Neuron (in vitro differentiated cells): Measurements from ENCODE around the gene PARD3.

ENCODE experiments used
- H2AFZ ChIP-seq: one replicate; pipeline ENCODE4 v1.6.1; 2013; ENCODE audit warnings: low read depth, mild to moderate bottlenecking, inconsistent platforms, low read length, moderate library complexity
- H3K27me3 ChIP-seq: one replicate; pipeline ENCODE4 v1.6.1; 2013; ENCODE audit warnings: low read length; ENCODE audit not compliant: insufficient read depth
- H3K36me3 ChIP-seq: one replicate; pipeline ENCODE4 v1.6.1; 2013; ENCODE audit warnings: low read length; ENCODE audit not compliant: insufficient read depth
- H3K4me1 ChIP-seq: one replicate; pipeline ENCODE4 v1.6.1; 2013; ENCODE audit warnings: low read length; ENCODE audit not compliant: insufficient read depth
- H3K4me3 ChIP-seq: 2 replicates; pipeline ENCODE4 v1.5.1; 2013; ENCODE audit warnings: mild to moderate bottlenecking, low read length, moderate library complexity
- H3K9me3 ChIP-seq: one replicate; pipeline ENCODE4 v1.6.1; 2013; ENCODE audit warnings: low read length

PARD3 gene

DNA sequence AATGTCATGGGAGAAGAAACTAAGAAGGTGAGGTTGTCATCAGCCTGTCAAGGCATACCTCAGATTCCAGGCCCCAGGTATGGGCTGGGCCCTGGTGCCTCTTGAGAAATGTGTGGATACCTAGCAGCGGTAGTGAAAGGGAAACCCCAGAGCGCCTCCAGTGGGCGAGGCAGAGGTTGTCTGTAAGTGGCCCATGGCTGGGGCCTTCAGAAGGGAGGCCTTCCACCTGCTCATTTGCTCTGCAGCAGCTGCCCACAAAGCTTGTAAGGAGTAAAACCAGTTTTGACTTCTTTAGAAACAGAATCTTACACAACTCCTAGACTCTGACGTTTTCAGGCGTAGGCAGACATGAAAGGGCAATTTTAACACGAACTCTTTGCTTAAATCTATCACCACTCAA, 509.9 kb downstream of the PARD3 start:
- peaks cover 4% of the 10 kb centered on the region for H3K36me3 ChIP-seq
- H3K4me3 ChIP-seq: no peak overlapping the region
- H2AFZ ChIP-seq: no peak overlapping the region
- H3K27me3 ChIP-seq: no peaks in the 10 kb centered on the region
- H3K4me1 ChIP-seq: peaks cover 1% of the 10 kb centered on the region
- H3K9me3 ChIP-seq: no peaks in the 10 kb centered on the region

DNA sequence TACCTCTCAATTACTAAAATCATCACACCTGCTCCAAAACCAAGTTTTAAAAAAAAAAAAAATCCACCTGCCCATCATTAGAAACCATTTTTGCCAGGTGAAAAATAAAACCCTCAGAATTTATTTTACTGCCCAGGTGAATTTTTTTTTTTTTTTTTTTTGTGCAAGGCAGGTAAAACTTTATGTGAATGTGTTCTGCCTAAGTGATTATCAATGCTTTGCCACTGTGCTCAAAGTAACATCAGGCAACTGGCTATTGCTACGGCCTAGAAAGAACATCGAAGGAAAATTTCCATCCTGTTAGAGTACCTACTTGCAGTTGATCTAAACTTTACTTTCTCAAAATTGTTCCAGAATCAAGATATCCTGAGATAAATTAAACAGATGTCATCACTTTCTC, 512.1 kb downstream of the PARD3 start:
- Histone ChIP-seq H3K4me3 (no peak overlapping the region), H2AFZ (no peak overlapping the region), H3K4me1 (peaks cover 10% of the 10 kb centered on the region), H3K9me3 (no peaks in the 10 kb centered on the region), H3K36me3 (peaks cover 4% of the 10 kb centered on the region), H3K27me3 (no peaks in the 10 kb centered on the region)

DNA sequence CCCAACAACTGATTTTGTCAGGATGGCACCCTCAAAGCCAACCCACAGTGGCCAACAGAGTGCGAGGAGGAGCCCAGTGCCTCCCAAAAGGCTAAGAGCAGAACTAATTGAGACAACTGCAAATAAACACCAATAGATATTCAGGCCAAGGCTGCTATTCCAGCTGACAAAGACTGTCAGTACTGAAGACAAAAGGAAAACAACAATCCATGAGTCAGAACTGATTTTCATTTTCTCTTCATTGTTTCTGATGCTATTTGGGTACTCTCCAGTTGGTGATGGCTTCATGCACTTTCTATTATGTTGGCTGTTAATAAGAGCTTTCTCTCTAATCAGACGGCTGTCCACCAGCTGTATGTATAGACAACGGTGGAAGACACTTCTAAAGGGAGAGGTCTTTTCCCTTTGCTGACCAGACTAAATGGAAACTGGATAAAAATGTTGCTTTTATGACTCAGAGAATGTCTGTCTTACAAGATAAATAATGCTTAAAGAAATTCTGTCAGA, 515.9 kb downstream of the PARD3 start:
- H3K27me3 ChIP-seq: no peaks in the 10 kb centered on the region
- H3K4me1 ChIP-seq: peaks cover 10% of the 10 kb centered on the region
- no peaks in the 10 kb centered on the region for H3K9me3 ChIP-seq
- H3K36me3 ChIP-seq: peaks cover 4% of the 10 kb centered on the region
- H3K4me3 ChIP-seq: no peak overlapping the region
- no peak overlapping the region for H2AFZ ChIP-seq

DNA sequence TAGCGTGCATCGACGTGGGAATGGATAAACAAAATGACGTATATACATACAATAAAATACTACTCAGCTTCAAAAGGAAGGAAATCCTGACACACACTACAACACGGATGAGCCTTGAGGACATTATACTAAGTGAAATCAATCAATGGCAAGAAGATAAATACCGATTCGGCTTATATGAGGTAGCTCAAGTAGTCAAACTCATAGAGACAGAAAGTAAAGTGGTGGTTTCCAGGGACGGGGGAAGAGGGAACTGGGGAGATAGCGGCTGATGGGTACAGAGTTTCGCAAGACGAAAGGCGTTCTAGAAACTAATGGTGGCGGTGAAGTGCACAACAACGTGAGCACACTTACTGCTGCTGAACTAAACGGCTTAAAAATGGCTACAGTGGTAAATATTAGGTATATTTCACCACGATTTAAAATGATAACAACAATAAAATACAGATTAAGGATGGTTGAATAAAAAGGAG, 516.7 kb downstream of the PARD3 start:
- H2AFZ ChIP-seq: no peak overlapping the region
- peaks cover 16% of the 10 kb centered on the region for H3K4me1 ChIP-seq
- peaks cover 4% of the 10 kb centered on the region for H3K36me3 ChIP-seq
- no peak overlapping the region for H3K4me3 ChIP-seq
- H3K9me3 ChIP-seq: no peaks in the 10 kb centered on the region
- no peaks in the 10 kb centered on the region for H3K27me3 ChIP-seq

DNA sequence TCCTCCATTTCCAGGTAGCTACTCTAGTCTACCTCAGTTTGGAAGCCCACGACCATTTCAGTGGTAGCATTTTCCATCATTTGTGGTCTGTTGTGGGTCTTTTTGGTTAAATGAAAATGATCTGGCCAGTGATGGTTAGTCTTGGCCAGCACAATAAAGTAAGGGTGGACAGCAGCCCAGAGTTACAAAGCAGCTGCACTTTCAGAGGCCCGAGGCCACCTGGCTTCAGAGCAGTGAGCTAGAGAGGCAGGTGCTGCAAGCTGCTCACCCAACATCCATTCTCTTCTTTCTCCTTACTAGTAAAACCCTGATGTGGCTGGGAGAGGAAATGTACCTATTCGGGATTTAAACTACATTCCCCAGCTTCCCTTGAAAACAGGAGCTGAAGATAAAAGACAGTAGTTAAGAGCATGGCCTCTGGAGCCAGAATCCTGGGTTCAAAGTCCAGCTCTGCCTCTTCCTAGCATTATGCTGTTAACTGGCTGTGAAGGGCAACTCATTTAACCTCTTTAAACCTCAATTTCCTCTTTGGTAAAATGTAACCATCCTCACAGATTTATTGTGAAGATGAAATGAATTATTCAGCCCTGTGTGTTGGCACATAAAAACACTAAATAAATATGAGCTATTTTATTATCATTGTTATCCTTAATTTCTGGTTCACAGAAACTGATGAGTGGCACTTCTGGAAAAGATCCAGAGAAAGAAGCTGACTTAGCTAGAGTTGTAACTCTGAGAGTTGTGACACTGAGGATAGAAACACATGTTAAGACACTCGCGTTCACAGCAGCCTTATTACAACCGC, 517.4 kb downstream of the PARD3 start:
- H3K9me3 ChIP-seq: no peaks in the 10 kb centered on the region
- H2AFZ ChIP-seq: no peak overlapping the region
- no peak overlapping the region for H3K4me3 ChIP-seq
- H3K4me1 ChIP-seq: peaks cover 17% of the 10 kb centered on the region
- H3K36me3 ChIP-seq: peaks cover 4% of the 10 kb centered on the region
- H3K27me3 ChIP-seq: no peaks in the 10 kb centered on the region

DNA sequence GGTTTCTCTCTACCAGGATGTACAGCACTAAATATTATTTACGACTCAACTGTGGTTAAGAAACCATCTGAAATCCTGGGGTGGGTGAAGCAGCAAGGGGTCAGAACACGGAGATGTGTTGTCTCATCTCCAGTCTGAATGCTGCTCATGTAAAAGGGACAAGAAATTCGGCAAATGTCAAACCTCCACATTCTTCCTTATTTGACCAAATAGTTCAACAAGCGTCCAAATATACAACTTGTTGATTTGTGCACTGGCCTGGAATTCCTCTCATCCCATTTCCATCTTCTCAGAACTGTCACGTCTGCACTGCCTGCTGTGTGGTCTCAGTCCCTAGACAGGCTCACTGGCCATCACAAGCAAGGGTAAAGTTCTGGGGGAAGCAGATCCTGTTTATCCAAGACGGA, 520.0 kb downstream of the PARD3 start:
- H2AFZ ChIP-seq: no peak overlapping the region
- no peaks in the 10 kb centered on the region for H3K9me3 ChIP-seq
- no peak overlapping the region for H3K4me3 ChIP-seq

DNA sequence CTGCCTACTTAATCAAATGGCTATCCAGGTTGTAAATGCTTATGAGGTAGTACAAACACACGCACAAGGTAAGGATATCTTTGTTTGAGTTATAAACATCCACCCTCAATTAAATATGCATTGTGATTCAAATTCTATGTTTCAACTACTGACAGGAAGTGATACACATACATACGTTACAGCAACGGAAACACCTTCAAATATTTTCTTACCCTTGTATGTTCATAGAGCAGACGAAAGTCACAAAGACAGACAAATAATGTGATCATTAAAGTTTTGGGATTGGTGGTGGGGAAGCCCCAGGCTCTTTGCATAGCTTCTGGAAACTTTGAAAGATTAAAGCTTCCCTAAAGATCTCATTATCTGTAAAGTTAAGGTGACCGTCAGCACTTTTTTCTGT, 521.0 kb downstream of the PARD3 start:
- Histone ChIP-seq H3K9me3 (no peaks in the 10 kb centered on the region), H3K4me3 (no peak overlapping the region), H3K4me1 (peaks cover 20% of the 10 kb centered on the region), H3K27me3 (no peaks in the 10 kb centered on the region), H3K36me3 (no peaks in the 10 kb centered on the region), H2AFZ (no peak overlapping the region)

More for the DNA sequence above, 520.0 kb downstream of the PARD3 start:
- H3K4me1 ChIP-seq: peaks cover 25% of the 10 kb centered on the region
- no peaks in the 10 kb centered on the region for H3K27me3 ChIP-seq
- H3K36me3 ChIP-seq: no peaks in the 10 kb centered on the region

DNA sequence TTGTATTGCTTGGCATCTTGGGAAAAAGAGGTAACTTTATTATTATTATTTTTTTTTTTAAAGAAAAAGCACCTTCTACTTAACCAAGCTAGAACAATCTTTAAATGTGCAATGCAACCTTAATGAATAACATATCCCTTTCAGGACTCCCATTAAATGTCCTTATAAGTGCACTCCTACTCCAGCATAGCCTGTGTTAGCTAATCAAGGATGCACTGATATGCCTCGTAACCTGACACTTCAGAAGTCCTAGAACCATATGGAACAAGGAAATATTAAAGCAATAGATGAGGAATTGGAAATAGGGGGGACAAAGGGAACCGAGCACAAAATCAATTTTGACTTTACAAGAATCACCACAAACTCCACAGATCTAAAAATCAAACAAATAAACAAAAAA, 522.4 kb downstream of the PARD3 start:
- Histone ChIP-seq H3K36me3 (no peaks in the 10 kb centered on the region), H3K9me3 (no peaks in the 10 kb centered on the region), H3K4me1 (peaks cover 15% of the 10 kb centered on the region), H2AFZ (no peak overlapping the region), H3K27me3 (no peaks in the 10 kb centered on the region), H3K4me3 (no peak overlapping the region)

DNA sequence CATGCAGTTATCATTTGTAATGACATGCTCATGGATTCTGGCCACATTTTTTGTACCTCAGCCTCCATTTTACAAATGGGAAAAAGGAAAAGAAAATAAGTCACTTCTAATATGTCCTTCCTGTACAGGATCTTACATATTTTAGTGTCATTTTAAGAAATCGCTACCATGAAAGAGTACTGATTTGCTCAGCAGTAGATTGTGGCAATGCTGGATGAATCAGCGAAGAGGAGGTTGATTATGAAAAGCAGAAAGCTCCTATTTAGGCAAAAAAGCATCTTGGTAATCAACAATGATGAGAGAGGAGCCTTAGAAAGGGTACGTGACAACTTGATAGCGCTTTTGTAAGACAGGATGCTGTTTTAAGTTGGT, 522.9 kb downstream of the PARD3 start:
- Histone ChIP-seq H3K27me3 (no peaks in the 10 kb centered on the region), H3K36me3 (no peaks in the 10 kb centered on the region), H2AFZ (no peak overlapping the region), H3K4me1 (peaks cover 15% of the 10 kb centered on the region), H3K4me3 (no peak overlapping the region), H3K9me3 (no peaks in the 10 kb centered on the region)

DNA sequence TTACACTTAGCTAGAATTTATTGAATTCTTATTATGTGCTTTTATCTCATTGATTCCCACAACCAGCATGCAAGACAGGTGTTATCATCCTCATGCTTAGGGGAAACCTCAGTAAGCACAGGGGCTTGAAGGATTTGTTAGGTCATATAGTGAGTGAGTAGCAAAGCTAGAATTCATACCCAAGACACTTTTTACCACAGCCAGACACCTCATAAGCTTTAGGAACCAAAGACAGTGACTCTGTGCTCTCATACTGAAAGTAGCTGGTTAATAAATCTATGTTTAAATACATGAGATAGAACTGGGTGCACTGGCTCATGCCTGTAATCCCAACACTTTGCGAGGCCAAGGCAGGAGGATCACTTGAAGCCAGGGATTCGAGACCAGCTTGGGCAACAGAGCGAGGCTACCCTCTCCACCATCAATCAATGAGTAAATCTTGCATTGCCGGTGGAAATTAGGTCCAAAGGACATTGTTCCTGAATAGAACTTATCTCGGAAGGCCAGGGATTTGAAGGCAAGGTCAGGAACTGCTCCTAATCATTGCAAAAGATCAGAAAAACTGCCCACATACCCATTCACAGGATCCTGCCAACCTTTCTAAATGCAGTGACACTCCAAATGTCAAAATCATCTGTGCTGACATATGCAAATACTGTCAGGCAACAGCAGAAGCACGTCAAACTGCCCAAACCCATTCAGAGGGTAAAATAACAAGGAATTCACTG, 523.5 kb downstream of the PARD3 start:
- Histone ChIP-seq H3K4me1 (peaks cover 15% of the 10 kb centered on the region), H3K4me3 (no peak overlapping the region), H2AFZ (no peak overlapping the region), H3K9me3 (no peaks in the 10 kb centered on the region), H3K36me3 (no peaks in the 10 kb centered on the region), H3K27me3 (no peaks in the 10 kb centered on the region)

DNA sequence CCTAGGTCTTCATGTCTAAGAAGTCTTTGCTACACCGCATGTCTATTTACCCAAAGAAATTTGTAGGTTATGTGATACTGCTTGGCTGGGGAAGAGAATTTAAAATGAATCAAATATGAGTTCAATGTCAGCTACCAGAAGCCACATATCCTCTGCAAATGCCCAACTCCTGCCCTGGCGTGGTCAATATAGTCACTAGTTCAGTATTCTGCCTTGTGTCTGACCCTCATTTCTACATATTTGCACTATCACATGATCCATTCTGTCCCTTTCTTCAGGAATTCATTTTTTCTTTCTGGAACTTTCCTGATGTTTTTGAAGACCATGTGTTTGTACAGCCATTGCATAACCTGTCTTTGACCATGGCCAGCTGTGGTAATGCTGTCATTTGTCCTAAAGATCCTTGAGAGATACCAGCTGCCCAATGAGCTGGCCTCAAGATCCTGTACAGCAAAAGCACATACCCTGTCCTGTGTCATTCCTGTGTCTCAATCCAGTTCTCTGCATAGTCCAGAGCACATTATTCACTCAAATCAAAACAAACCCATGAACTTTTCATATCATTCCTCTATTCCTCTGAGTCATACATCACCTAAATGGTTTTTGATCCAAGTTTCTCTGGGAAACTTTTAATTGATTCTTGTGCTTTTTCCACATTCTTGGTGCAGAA, 524.5 kb downstream of the PARD3 start:
- Histone ChIP-seq H3K4me3 (no peak overlapping the region), H3K27me3 (no peaks in the 10 kb centered on the region), H3K9me3 (no peaks in the 10 kb centered on the region), H3K4me1 (peaks cover 15% of the 10 kb centered on the region), H2AFZ (no peak overlapping the region), H3K36me3 (no peaks in the 10 kb centered on the region)

DNA sequence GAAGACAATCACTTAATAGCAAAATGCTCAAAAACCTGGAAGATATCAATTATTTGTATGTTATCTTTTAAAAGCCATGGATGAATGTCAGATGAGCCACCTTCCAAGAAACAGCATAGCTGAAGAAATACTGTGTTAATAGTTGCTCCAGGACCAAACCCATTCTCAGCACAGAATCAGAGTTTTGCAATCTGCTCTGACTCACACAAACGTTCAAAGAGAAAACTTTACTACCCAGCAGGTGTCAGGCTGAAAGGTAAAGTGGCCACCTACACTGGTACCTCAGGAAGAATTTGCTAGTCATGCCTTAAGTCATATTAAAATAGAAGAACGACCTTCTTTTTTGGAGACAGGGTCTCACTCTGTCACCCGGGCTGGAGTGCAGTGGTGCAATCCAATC, 526.5 kb downstream of the PARD3 start:
- Histone ChIP-seq H3K4me3 (no peak overlapping the region), H3K9me3 (no peaks in the 10 kb centered on the region), H3K36me3 (no peaks in the 10 kb centered on the region), H3K4me1 (peaks cover 11% of the 10 kb centered on the region), H2AFZ (no peak overlapping the region), H3K27me3 (no peaks in the 10 kb centered on the region)

DNA sequence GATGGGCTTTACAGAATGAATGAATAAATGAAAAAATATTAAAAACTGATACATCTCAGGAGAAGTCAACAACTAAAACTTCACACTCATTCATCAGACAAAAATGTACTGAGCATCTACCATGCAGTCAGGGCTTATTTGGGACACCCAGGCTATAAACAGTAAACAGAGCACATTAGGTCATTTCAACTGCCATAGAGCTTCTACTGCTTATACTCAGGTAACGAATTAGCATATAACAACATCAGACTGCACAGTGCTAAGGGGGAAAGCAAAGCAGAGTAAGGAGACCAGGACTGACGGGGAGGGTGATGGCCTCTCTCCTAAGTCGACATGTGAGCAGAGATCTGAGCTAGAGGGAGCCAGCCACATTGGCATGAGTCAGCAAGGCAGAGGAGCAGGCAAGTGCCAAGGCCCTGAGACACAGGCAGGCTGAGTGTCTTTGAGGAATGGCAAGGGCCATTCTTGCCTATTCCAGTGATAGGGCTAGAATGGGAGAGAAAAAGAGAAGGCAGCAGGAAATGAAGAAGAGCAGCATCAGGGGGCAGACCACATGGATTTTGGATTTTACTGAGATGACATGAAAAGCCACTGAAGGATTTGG, 528.9 kb downstream of the PARD3 start:
- no peaks in the 10 kb centered on the region for H3K27me3 ChIP-seq
- H3K4me3 ChIP-seq: no peak overlapping the region
- no peaks in the 10 kb centered on the region for H3K4me1 ChIP-seq
- H3K9me3 ChIP-seq: no peaks in the 10 kb centered on the region
- no peaks in the 10 kb centered on the region for H3K36me3 ChIP-seq
- no peak overlapping the region for H2AFZ ChIP-seq
